ENCODE data around the gene MLN. TPM values are rescaled to one million over a fixed set of nuclear protein-coding genes. Genes with fewer than 3 reads are reported as not detected.

MLN gene
- total and polyA plus RNA-seq, 8 donors: 0.28 TPM; not detected in 7

DNA sequence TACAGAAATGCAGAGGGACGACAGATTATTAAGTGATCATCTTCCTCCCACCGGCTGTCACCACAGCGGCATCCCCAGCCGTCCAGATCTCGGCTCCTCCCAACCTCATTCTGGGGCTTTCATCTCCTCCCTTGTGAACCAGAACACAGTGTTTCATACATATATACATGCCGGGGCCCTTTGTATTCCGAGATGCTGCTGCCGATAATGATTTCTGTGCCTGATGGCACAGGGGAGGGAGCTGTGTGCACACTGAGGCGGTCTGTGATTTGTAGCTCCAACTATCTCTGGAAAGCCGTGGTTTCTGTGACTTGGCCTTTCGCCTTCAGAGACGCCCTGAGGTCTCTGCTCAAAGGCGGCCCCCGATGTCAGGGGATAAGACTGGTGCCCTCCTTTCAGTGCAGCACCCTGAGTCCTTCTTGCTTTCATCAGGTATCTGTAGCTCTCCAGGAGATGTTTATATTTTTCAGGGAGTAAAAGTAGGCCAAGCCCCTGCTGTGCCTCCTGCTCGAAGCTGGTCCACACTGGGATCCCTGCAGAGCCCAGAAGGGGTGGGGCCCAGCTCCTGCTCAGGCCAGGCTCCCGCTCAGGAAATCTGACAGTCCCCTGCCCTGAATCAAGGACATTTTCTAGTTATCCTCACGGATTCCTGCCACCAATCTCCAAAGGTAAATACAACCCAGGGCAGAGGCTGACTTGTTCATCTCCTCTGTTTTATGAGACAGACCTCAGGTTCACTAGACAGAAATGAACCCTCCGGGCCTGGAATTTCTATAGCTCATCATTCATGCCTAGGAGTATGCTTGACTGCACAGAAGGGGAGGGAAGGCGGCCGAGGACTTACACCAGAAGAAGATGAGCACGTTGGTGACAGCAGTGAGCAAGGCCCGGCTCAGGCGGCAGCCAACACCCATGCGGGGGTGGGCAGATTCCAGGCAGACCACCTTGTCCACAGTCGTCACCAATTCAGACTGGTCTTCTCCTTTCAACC is 26.1 kb downstream of the MLN start:
- peaks cover 0 to 9% of the 10 kb centered on the region in 2 donors for H3K4me1 ChIP-seq
- no peak overlapping the region for H3K27ac ChIP-seq
- peaks cover 0 to 100% of the 10 kb centered on the region in 2 donors for H3K36me3 ChIP-seq
- intact Hi-C loops (cut with DNase I): loop anchor here in 1 of 2 donors (10.0 kb wide), 1 partner anchor 247 kb away; no protein-coding TSS in a partner anchor
- no peaks in the 10 kb centered on the region for H3K27me3 ChIP-seq
- DNase-seq: peak in 1 of 4 donors; percentile 58
- TF ChIP-seq, protein P1, sequence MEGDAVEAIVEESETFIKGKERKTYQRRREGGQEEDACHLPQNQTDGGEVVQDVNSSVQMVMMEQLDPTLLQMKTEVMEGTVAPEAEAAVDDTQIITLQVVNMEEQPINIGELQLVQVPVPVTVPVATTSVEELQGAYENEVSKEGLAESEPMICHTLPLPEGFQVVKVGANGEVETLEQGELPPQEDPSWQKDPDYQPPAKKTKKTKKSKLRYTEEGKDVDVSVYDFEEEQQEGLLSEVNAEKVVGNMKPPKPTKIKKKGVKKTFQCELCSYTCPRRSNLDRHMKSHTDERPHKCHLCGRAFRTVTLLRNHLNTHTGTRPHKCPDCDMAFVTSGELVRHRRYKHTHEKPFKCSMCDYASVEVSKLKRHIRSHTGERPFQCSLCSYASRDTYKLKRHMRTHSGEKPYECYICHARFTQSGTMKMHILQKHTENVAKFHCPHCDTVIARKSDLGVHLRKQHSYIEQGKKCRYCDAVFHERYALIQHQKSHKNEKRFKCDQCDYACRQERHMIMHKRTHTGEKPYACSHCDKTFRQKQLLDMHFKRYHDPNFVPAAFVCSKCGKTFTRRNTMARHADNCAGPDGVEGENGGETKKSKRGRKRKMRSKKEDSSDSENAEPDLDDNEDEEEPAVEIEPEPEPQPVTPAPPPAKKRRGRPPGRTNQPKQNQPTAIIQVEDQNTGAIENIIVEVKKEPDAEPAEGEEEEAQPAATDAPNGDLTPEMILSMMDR (IDR thresholded peaks at IDR 0.05): no peak
- H3K9me3 ChIP-seq: no peaks in the 10 kb centered on the region
- no peak overlapping the region for H3K4me3 ChIP-seq
- no peak for ATAC-seq

DNA sequence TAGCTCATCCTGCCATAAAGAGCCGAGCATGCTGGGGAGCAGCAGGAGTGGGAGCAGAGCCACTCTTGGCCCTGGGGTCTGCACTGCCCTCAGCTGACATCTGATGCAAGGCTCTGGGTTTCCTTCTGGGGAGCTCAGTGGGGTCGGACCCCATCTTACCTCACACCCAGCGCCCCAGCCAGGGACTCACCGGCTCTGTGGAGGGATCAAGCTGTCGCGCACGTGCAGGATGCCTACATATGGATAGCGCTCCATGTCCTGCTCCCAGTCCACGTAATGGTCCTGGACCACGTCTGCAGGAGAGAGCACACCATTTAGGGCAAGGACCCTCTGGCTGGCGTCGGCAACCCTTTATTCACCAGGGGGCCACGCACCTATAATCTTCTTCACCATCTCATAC is 27.0 kb downstream of the MLN start:
- H3K27ac ChIP-seq: no peak overlapping the region
- intact Hi-C loops (cut with DNase I): loop anchor here in 1 of 2 donors (10.0 kb wide), 1 partner anchor 248 kb away; no protein-coding TSS in a partner anchor
- ATAC-seq: no peak
- H3K36me3 ChIP-seq: peaks cover 0 to 100% of the 10 kb centered on the region in 2 donors
- peak in 1 of 4 donors; percentile 43 for DNase-seq
- no peak overlapping the region for H3K4me3 ChIP-seq
- H3K4me1 ChIP-seq: peaks cover 3 to 17% of the 10 kb centered on the region in 2 donors
- H3K9me3 ChIP-seq: no peaks in the 10 kb centered on the region
- TF ChIP-seq, protein P1 (IDR thresholded peaks at IDR 0.05): no peak
- H3K27me3 ChIP-seq: no peaks in the 10 kb centered on the region

DNA sequence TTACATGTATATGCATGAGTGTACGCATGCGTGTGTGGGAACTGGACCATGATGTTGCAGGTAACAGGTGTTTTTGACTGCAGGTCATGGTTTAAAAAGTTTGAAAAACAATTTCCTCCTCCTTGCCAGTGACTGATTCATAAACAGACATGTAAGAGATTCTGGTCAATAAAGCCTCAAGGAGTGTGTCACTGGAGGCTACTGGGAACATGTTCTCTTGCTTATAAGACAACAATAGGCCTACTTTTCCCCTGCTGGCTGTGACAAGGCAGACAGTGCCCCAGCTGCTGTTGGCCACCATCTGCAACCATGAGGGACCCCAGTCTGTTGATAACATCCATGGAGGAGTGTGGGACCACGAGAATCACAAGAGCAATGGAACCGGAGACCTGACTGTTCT is 27.6 kb downstream of the MLN start:
- Histone ChIP-seq H3K27ac (no peak overlapping the region), H3K9me3 (no peaks in the 10 kb centered on the region), H3K4me1 (peaks cover 6 to 19% of the 10 kb centered on the region in 2 donors), H3K36me3 (peaks cover 0 to 96% of the 10 kb centered on the region in 2 donors), H3K27me3 (no peaks in the 10 kb centered on the region), H3K4me3 (no peak overlapping the region)
- peak in 1 of 4 donors; percentile 31 for DNase-seq
- ATAC-seq: no peak
- intact Hi-C loops (cut with DNase I): loop anchor here in 1 of 2 donors (10.0 kb wide), 1 partner anchor 249 kb away; no protein-coding TSS in a partner anchor
- TF ChIP-seq, protein P1 (IDR thresholded peaks at IDR 0.05): no peak

DNA sequence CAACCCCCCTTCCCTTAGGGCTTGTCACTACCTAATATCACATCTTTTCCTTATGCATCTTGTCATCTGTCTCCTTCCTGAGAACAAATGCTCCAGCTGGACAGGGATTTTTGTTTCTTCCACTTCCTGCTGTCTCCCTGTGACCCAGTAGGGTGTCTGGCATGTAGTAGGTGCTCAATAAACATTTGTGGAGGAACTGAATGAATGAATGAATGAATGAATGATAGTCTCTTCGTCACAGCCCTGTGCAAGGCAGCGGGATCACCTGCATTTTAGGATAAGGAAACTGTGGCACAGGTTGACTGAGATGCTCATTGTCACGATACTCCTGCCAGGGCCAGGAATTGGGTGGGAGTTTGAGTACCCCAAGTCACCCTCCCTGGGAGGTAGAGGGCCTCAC is 29.0 kb downstream of the MLN start:
- peaks cover 0 to 82% of the 10 kb centered on the region in 2 donors for H3K36me3 ChIP-seq
- intact Hi-C loops (cut with DNase I): loop anchor here in 1 of 2 donors (5.0 to 10.0 kb wide), 2 partner anchors 250 to 378 kb away; no protein-coding TSS in a partner anchor
- H3K4me3 ChIP-seq: no peak overlapping the region
- H3K4me1 ChIP-seq: peaks cover 6 to 27% of the 10 kb centered on the region in 2 donors
- ATAC-seq (no peak), DNase-seq (peak in 1 of 4 donors; percentile 11)
- no peaks in the 10 kb centered on the region for H3K9me3 ChIP-seq
- TF ChIP-seq, protein P1 (IDR thresholded peaks at IDR 0.05): no peak
- no peak overlapping the region for H3K27ac ChIP-seq
- peaks cover 0 to 5% of the 10 kb centered on the region in 2 donors for H3K27me3 ChIP-seq

All from left lung (tissue), 10 donors.